CD4-positive, alpha-beta T cell treated with Interleukin-15 for 4 hours (primary cell): ENCODE measurements around the gene AREL1.

Experiments
- DNase-seq: peaks from one replicate; pipeline ENCODE4 v3.0.0-alpha.2; 2020; ENCODE audit warnings: low spot score

Gene AREL1

DNA sequence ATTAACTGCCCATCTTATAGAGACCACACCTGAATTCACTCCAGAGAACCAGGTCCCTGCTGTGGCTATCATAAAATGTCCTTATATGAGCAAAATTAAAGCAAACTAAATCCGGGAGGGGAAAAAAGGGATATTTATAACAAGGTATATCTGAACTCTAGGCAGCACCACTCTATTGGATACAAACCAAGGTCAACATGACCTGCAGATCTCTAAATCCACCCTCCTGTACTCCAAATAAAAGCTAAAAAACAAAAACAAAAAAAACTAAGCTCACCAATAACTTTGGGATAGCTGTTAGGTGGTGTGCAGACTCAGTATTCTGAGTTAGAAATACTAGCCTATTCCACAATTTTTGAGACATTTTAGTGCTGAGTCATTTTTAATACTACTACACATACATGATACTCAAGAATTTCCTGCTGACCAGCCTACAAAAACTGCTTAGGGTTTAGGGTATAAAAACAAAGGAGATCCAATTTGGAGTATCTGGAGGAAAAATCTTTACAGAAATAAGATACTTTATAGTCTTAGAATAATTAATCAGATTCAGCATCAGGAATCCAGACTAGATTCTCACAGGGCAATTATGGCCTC lies 54.2 kb downstream of the AREL1 start:
- no peak for DNase-seq

DNA sequence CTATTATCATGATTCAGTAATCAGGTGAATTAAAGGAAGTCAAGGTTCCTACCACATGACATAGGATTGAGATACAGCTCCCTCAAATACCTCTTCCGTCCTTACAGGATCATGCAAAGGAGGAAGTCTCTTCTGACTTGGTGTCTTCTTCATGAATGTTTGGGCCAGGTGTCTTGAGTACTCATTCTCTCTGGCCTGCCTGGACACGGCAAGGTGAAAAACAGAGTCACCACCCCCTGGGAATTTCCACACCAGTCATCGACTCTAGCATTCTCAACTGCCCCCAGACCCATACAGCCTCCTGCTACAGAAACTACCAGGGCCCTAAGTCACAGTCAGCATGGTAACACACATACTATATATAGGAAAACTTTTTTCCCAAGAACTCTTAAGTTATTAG lies 55.9 kb downstream of the AREL1 start:
- DNase-seq = no peak

DNA sequence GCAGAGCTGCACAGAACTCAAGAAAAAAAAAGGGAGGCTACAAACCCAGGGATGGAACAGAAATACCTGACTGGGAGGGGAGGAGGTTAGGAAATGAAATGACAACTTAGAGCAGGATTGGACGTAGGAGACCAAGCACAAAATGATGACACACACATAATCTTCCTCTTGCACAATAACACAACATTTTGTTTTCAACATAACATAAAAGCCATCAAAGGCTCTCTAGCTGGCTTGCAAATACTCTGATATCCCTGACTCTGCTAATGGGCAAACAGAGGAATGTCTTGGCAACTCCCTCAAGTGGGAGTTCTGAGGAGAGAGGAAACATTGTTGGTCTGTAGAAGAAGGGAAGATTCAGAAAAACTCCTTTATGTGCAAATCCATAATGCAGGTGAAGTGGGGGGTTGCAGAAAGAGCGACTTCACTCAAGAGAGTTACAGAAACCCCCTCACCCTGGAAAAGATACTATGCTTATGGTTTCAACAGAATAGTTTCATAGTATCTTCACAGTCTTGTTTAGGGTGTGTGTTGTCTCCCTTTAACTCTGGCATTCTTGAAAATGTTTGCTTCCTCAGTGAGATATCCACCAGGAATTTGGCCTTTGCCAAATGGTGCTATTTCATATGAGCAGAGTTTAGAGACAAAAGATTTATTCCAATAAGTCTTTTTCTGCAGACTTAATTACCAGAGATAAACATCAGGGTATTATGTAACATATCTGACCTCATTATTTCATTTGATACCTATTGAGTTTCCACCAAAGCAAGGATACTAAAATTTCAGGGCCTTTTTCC lies 57.1 kb downstream of the AREL1 start:
- DNase-seq = no peak

DNA sequence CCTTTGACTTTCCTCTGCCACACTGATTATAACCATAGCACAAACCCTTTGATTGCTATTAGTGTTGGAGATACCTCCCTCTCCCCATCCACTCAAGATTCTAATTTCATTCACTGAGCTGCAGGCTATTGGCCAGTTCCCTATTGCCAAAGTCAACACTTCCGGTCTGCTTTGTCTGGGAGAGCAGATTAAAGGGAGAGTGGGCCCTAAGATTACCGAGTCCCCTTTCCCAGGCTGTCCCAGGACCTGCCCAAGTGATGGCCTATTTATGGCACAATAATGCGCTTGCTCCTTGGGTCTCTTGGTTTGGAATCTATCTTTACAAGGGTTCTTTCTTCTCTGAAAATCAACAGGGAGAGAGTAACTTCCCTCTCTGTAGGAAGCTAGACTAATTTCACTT lies 57.9 kb downstream of the AREL1 start:
- no peak for DNase-seq

DNA sequence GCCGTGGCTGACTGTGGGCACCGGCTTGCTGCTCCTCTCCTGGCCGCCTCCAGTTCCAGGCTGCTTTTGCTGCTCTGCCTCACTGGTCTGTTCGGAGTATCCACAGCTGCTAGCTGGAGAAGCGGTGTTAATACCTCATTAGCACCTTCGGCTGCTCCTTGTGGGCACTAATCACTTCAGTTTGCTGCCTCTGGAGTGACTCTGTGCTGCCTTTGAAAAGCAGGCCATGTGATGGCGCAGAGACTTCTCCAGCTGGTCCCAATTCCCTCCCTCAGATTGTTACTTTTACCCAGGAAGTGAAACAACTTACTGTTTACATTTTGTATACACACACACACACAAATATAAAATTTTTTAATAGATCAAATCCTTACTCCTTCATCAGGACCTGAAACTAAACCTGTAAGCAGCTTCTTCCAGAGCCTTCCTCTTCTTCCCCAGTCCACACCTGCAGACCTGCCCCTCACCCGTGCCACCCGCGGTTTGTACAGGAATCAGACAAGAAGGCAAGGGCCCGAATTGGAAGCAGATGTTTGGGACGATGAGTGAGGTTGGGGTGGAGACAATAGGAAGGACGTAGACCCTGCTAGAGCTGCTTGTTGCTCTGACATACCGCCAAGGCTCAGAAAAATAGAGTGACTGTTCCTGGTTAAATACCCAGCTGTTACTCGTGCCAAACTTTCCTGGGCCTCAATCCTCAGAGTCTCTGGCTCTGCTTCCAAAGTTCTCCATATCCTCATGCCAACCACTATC lies 59.3 kb downstream of the AREL1 start:
- DNase-seq = no peak

DNA sequence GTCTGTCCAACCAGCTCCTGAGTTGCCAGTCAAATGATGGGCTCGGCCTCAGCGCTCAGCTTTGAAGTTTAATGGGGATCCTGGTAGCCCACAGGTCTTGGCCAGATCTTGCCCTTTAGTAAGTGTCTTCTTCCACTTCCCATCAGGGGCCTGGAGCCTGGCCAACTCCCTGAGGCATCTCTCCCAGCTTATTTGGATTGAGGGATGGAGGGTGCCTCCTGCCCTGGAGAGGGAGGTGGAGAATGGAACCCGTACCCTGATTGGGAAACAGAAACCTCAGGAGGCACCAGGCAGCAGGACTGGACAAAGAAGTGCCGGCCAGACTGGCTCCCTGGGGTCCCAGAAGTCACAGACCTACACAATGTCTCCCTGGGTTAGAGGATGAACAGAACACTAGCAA lies 60.3 kb downstream of the AREL1 start:
- DNase-seq = no peak

DNA sequence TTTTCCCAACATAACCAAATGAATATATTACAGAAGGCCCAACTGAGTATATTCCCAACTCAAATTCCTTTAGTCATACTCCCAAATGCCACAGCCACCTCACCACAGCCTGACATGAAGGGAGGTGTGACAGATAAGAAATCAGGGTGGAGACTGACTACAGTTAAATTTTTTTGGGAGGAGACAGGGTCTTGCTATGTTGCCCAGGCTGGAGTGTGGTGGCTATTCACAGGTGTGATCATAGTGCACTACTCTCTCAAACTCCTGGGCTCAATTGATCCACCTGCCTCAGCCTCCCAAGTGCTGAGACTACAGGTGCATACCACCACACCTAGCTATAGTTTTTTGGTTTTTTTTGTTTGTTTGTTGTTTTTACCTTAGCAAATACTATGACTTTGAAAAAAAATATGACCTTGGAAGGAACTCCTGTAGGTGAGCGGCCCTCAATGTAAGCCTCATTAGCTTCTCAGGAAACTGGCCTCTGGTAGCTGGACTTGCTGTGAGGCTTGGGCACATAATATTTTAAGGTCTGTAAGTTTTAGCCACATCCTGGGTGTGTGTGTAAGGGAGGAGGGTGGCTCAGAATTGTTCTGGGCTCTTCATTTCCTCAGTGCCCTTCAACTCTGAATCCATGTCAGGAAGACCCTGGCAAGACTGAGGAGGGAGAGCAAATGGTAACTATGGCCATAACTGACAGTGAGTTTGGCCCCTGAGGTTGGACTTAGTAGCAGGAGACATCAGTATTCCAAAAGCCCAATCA lies 61.8 kb downstream of the AREL1 start:
- no peak for DNase-seq

DNA sequence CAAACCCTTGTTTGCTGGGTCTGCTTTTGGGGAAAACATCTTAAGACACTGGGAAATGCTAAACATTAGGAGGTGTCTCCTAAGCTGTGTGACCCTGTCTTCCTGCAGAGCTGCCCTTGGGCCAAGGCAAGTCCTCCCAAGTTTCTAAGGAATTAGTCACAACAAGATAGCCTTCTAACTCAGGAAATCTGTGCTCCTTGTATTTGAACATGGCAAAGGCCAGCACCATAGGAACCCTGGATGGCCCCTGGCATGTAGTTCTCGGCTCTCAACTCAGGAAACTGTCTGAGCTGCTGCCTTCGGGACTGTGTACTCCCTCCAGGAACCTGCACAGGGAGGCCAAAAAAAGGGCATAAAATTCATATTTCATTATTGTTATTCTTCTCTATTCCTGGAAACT lies 63.2 kb downstream of the AREL1 start:
- DNase-seq = no peak

DNA sequence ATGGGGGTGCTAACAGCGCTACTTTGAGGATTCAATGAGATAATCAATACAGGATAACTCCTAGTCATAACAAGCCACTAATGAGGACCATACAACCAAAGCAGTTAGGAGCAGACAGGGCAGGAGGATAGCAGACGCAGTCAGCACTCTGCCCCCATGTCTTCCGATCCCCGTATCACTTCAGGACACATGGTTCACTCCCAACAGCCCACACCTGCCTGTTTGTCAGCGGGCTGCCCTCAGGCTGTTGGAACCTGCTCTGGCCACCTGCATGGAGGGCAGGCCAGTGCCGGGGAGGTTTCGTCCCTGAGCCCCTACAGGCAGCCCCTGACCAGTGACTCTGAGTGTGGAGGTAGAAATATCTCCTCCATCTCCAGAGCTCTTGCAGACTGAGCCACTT lies 63.7 kb downstream of the AREL1 start:
- no peak for DNase-seq

DNA sequence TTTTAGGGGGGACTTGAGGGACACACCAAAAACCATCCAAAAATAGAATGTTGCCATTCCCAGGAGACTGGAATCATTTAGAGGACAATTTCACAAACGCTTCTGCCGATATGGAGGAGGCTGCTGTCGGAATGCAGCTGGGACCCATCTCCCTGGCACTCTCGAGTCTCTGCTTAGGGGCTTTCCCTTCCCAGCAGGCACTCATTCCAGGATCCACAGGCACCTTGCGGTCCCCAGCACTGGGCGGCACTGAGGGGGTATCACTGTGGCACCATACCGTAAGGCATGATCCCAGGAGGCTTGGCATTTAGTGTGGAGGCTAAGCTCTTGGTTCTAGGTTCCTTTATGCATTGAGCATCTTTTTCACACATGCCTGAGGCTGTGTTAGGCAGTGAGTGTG lies 64.3 kb downstream of the AREL1 start:
- no peak for DNase-seq

DNA sequence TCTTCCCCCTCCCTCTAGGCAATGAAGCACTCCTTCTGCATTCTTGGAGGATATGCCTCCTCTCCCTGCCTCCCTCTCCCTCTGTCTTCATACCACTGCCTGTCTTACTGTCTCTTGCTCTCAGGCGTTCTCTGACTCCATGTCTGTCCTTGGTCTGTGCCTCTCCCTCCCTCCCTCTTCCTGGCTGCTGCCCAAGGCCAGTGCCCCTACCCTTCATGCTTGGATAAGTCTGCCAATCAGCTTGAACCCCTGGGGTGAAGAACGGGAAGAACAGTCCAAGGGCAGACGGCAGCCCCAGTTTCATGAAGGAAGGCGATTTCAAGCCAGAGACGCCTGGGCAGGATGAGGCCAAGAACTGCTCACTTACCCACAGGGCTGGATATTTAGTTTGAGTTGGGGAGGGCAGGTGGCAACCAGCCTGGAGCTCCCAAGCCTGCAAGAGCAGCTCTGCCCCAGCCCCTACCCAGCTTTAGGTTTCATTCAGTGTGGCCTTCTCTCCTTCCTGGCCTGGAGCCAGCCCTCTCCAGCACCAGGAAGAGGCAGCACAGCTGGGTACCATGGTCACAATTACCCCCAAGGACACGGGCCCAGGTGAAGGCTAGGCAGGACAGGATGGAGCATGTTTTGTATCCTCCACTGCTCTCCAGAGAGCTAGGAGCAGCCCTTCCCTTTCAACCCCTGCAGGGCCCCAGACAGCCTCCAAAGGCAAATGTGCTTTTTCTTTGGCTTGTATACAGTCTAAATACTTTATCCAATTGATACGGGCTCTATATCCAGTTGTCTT lies 65.0 kb downstream of the AREL1 start:
- DNase-seq = no peak

DNA sequence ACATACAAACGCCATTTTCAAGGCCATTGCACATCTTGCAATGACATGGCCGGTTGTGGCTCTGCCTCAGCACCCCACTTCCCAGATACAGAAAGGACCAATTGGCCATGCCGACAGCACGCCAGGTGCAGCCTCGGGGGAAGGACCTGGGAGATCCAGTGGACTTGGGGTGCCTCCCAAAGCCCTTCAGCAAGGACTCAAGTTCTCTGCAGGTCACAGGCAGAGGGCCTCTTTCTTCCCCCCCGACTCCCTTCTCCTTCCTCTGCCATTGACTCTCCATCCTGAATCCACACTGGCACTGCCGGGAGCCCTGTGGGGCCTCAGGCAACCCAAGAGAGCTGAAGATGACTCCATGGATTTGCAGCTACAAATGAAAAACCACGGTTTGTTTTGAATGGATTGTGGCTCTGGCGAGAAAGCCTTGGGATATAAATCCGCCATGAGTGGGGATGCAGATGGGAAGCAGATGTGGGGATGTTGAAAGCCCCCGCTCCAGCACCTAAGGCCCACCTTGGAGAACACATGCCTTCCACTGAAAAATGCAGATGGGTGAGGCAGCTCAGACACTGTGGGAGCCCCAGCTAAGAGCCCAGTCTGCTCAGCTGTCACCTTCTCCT lies 65.7 kb downstream of the AREL1 start:
- DNase-seq = no peak

DNA sequence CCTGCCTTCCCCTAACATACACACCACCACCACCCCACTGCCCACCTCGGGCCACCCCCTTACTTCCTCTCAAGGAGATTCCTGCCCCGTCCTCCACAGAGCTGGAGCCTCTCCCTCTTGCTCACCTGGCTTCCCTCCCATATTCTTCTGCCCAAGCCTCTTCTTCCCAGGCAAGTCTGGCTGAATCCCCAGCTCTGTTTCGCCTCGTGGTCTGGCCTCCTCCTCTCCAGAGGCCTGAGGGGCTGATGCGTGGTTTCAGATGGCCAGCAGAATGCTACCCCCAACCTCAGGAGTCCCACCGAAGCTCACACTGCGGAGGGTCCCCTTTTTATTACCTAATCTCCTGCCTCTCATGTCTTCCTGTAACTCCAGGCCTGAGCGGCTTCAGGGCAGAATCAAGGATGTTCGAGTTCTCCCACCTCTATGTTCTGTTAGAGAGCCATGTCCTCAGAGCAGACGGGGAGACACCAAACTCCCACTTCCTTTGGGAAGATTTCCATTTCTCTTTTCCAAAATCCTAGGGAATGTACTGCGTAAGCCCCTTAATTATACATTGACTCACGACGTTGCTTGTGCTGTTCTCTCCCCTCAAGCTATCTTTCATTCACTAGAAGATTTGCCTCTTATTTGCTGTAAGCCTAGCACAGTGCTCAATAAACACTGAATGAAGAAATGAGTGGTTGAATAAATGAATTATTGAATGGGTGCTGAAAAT lies 67.0 kb downstream of the AREL1 start:
- DNase-seq = no peak

DNA sequence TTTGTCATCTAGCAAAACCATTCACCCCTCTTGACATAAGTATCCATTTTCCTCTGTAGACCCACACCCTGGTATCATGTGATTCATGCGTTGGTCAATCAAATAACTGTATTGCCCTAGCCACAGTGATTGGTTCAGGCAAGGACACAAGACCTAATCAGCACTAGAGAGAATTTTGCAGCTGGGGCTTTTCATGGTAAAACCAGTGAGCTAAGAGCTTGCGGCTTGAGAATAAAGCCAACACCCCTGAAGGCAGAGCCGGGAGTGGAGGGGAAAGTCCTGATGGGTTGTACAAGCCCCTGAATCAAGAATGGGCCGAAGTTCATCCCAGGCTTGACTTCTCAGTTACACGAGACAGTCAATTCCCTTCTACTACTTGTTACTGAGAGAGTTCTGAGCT lies 67.6 kb downstream of the AREL1 start:
- no peak for DNase-seq

DNA sequence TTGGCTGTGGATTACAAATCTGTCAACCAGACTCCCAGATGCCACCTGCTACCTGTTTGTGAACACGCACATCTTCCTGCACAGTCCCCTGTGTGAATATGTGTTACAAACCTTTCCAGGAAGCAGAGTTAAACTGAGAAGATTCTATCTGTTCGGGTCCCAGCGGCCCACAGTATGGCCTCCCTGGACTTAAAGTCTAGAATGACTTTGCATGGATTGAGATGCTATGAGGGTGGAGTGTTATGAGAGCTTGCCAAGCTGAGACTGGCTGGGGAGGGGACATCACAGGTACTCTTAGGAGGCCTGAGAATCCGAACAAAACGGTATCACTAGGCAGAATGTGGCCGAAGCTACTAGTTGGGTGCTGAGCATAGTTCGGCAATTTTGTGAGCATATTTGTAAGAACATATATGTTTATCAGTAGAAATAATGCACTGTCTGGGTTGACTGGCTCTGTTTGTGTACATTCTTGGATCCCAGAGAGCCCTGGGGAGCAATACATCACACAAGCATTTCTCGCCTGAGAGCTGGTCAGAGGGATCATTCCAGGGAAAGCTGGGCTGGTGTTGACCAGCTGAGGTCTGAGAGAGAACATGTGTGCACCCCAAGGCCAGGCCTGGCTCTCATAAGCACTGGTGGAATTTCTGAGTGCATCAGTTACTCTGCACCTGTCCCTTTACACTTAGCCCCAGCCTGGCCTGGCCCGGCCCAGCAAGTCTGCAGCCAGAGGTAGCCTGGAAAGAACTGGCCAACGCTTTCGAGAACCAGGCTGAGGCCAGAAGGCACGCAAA lies 71.1 kb downstream of the AREL1 start:
- no peak for DNase-seq

DNA sequence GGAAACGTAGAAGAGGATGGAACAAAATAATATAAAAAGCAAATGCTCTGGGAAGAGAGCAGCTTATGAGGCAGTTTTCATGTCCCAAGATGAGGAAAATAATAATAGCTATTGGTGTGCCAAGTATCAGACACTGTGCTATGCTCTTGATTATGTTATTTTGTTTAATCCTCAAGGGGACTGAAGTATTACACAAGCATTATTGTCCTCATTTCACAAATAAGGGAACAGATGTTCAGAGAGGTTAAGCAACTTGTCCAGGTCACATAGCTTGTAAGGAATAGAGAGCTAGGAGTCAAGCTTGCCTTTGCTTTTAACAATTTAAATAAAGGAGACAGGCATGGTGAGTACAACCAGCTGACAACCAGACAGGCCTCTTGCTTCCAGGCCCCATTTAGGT lies 73.9 kb downstream of the AREL1 start:
- DNase-seq = no peak

DNA sequence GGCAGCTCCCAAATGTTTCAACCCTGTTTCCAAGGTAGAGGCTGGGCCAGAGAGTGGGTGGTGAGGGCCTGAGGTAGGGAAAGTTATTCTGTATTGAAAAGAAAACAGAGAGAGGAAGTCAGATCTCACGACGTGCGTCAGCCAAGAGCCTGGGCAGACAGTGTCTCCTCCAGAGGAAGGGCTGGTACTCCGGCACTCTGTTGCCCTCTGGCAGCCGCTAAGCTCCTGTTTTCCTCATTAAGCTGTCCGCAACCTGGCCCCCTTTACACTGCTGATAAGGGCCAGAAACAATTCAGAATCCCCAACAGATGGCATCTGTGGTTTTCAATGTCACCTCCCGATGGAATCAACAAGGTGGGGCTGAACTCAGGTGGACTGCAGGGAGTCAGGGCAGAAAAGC lies 74.8 kb downstream of the AREL1 start:
- DNase-seq = no peak

DNA sequence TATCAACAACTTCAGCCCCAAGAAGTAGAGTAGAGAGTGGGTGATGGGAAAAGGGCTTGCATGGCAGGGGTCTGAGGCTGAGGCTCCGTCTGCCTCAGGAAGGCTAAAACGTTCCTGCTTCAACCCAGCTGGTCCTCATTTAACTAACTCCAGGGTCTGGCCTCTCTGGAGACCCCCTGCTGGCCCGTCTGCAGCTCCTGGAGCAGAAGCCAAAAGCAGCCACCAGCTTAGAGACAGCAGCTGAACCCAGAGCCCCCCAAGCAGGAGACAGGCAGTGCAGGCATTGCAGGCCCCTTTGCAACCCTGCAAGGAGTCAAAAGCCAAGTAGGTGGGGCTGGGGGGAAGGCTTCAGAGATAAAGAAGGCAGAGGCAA lies 75.7 kb downstream of the AREL1 start:
- no peak for DNase-seq

DNA sequence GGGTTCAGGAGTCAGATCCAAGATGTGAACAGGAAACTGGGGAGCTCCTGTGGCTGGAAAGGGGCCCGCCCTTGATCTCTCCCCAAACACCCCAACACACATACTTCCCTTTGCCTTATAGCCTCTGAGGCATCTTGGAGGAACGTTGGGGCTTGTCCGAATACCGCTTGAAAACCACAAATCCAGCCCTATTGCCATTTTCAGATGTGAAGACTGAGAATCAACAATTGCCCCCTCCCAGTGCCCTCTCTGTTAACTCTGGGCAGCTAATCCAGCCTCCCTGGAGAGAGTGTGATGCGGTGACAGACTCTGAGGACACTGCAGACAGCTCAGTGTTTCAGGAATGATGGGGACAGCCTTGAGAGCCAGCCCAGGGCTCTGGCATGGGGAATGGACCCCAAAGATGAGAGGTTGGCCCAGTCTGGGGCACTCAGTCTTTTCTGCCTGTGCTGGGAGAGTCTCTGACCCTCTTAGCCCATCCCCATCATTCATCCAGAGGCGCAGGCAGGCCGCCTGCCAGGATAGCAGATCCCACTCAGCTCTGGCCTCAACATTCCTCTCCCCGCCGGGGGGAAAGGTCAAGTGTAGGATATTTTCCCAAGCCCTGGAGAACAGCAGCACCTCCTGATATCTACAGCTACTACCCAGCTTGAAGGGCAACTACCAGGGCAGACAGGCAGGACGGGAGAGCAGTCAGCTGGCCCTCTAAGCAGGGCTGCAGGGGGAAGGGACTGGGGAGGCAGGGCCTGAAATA lies 76.3 kb downstream of the AREL1 start:
- DNase-seq = no peak
